ENCODE results near the gene SPATA31D4. TPM values are rescaled to one million over a fixed set of nuclear protein-coding genes. Genes with fewer than 3 reads are reported as not detected.

Gene SPATA31D4
- total RNA-seq, 1 donor from 2014 or later = not detected

DNA sequence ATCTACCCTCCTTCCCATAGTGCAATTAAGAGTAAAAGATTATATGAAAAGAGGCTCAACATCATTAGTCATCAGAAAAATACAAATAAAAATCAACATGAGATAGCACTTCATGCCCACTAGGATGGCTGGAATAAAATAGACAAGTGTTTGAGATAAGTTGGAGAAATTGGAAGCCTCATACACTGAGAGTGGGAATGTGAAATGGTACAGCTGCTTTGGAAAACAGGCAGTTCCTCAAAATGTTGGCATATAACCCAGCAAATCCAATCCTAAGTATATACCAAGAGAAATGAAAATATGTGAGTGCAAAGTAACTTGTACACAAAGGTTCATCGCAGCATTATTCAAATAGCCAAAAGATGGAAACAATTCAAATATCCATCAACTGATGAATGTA lies 24.9 kb downstream of the SPATA31D4 start:
- TF ChIP-seq, protein P1, sequence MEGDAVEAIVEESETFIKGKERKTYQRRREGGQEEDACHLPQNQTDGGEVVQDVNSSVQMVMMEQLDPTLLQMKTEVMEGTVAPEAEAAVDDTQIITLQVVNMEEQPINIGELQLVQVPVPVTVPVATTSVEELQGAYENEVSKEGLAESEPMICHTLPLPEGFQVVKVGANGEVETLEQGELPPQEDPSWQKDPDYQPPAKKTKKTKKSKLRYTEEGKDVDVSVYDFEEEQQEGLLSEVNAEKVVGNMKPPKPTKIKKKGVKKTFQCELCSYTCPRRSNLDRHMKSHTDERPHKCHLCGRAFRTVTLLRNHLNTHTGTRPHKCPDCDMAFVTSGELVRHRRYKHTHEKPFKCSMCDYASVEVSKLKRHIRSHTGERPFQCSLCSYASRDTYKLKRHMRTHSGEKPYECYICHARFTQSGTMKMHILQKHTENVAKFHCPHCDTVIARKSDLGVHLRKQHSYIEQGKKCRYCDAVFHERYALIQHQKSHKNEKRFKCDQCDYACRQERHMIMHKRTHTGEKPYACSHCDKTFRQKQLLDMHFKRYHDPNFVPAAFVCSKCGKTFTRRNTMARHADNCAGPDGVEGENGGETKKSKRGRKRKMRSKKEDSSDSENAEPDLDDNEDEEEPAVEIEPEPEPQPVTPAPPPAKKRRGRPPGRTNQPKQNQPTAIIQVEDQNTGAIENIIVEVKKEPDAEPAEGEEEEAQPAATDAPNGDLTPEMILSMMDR (IDR thresholded peaks at IDR 0.05) = no peak
- no peaks in the 10 kb centered on the region for H3K4me1 ChIP-seq
- no peak for DNase-seq (ENCODE audit: low spot score in 2 of 2)

DNA sequence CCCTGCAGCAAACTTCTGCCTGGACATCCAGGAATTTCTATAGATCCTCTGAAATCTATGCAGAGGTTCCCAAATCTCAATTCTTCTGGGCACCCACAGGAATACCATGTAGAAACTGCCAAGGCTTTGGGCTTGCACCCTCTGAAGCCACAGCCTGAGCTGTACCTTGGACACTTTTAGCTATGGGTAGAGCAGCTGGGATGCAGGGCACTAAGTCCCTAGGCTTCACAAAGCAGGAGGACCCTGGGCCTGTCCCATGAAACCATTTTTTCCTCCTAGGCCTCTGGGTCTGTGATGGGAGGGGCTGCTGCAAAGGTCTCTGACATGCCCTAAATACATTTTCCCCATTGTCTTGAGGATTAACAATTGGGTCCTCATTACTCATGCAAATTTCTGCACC lies 27.4 kb downstream of the SPATA31D4 start:
- TF ChIP-seq, protein P1 (IDR thresholded peaks at IDR 0.05) = no peak
- no peak overlapping the region for H3K27ac ChIP-seq
- intact Hi-C loops (cut with DNase I) = no loop called here
- H3K9me3 ChIP-seq = peaks cover 0 to 10% of the 10 kb centered on the region in 2 donors
- no peak overlapping the region for H3K4me3 ChIP-seq
- H3K36me3 ChIP-seq = no peaks in the 10 kb centered on the region
- no peaks in the 10 kb centered on the region for H3K4me1 ChIP-seq
- no peaks in the 10 kb centered on the region for H3K27me3 ChIP-seq
- no peak for DNase-seq (ENCODE audit: low spot score in 2 of 2)

More for the DNA sequence above, 24.9 kb downstream of the SPATA31D4 start:
- H3K27ac ChIP-seq = no peak overlapping the region
- H3K36me3 ChIP-seq = no peaks in the 10 kb centered on the region
- intact Hi-C loops (cut with DNase I) = no loop called here
- H3K27me3 ChIP-seq = no peaks in the 10 kb centered on the region
- peaks cover 0 to 10% of the 10 kb centered on the region in 2 donors for H3K9me3 ChIP-seq
- H3K4me3 ChIP-seq = no peak overlapping the region

- no peak for DNase-seq (ENCODE audit: low spot score in 2 of 2)
- no peaks in the 10 kb centered on the region for H3K36me3 ChIP-seq
- no peaks in the 10 kb centered on the region for H3K27me3 ChIP-seq
- intact Hi-C loops (cut with DNase I) = no loop called here
- H3K27ac ChIP-seq = no peak overlapping the region
- no peaks in the 10 kb centered on the region for H3K9me3 ChIP-seq
- no peaks in the 10 kb centered on the region for H3K4me1 ChIP-seq
- TF ChIP-seq, protein P1 (IDR thresholded peaks at IDR 0.05) = no peak
- no peak overlapping the region for H3K4me3 ChIP-seq
These were observed 36.3 kb downstream of the SPATA31D4 start for GRCh38 chr9:81964218-81965171.

DNA sequence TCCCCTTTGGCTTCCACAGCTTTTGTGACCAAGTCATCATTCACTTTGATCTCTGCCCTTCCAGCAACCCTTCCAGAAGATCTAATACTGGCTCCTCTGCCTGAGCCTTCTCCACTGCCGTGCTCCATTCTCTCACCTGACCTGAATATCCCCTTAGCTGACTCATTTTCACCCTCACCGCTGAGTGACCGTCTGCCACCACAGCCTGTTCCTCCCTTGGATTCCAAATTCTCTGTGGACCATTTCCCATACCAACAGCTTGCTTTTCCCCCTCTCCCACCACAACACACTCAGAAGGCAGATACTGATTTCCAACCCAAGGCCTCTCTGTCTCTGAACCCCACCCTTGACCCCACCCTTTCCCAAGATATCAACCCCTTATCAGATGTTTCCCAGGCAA lies 39.8 kb downstream of the SPATA31D4 start:
- Histone ChIP-seq H3K4me3 (no peak overlapping the region), H3K4me1 (no peaks in the 10 kb centered on the region), H3K9me3 (no peaks in the 10 kb centered on the region), H3K36me3 (no peaks in the 10 kb centered on the region), H3K27ac (no peak overlapping the region), H3K27me3 (no peaks in the 10 kb centered on the region)
- DNase-seq (ENCODE audit: low spot score in 2 of 2) = no peak
- TF ChIP-seq, protein P1 (IDR thresholded peaks at IDR 0.05) = no peak
- intact Hi-C loops (cut with DNase I) = no loop called here

DNA sequence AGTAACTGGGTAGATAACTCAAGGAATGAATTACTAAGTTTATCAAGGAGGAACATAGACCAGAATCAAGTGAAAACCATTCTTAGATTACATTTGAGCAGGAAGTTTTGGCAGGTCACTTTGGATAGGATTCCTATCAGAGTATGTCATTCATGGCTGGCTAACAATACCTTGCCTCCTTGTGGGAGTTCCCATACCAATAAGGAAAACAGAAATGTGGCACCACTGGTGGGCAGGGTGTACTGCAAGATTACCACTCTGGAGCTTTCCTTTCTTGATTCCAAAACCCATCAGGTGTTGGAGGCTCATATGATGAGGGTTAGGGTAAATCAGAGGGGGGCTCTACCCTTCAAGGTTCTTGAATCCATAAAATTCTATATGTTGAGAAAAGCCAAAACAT lies 41.7 kb downstream of the SPATA31D4 start:
- TF ChIP-seq, protein P1 (IDR thresholded peaks at IDR 0.05) = no peak
- H3K36me3 ChIP-seq = no peaks in the 10 kb centered on the region
- no peaks in the 10 kb centered on the region for H3K4me1 ChIP-seq
- no peak overlapping the region for H3K27ac ChIP-seq
- DNase-seq (ENCODE audit: low spot score in 2 of 2) = no peak
- intact Hi-C loops (cut with DNase I) = no loop called here
- no peaks in the 10 kb centered on the region for H3K27me3 ChIP-seq
- no peaks in the 10 kb centered on the region for H3K9me3 ChIP-seq
- H3K4me3 ChIP-seq = no peak overlapping the region

Data from ascending aorta (tissue), 2 donors.